Right kidney (tissue), 1 donor: Measurements from ENCODE around the gene ENOX1.

Source experiments
- DNase-seq: peaks from one replicate; pipeline ENCODE4 v3.0.0-alpha.2; 2016

The ENOX1 gene

GRCh38 chr13:43744261-43745031 is 42.3 kb downstream of the ENOX1 start:
- DNase-seq, result no peak

- no peak for DNase-seq
These were observed 43.9 kb downstream of the ENOX1 start for GRCh38 chr13:43742911-43743310.

GRCh38 chr13:43737392-43737923 is 49.3 kb downstream of the ENOX1 start:
- no peak for DNase-seq

- DNase-seq, result no peak
These were observed 54.0 kb downstream of the ENOX1 start for GRCh38 chr13:43732726-43733125.

GRCh38 chr13:43731296-43731695 is 55.5 kb downstream of the ENOX1 start:
- no peak for DNase-seq

- no peak for DNase-seq
These were observed 56.1 kb downstream of the ENOX1 start for GRCh38 chr13:43730642-43731041.

GRCh38 chr13:43728421-43728820 is 58.4 kb downstream of the ENOX1 start:
- DNase-seq, result no peak

GRCh38 chr13:43727856-43728255 is 58.9 kb downstream of the ENOX1 start:
- DNase-seq, result no peak

- DNase-seq, result no peak
These were observed 61.3 kb downstream of the ENOX1 start for GRCh38 chr13:43725460-43725859.

- DNase-seq, result no peak
These were observed 65.9 kb downstream of the ENOX1 start for GRCh38 chr13:43720780-43721397.

- no peak for DNase-seq
These were observed 88.0 kb downstream of the ENOX1 start for GRCh38 chr13:43698758-43699157.

- no peak for DNase-seq
These were observed 88.8 kb downstream of the ENOX1 start for GRCh38 chr13:43698009-43698408.

GRCh38 chr13:43697323-43697722 is 89.4 kb downstream of the ENOX1 start:
- DNase-seq, result no peak

- no peak for DNase-seq
These were observed 92.6 kb downstream of the ENOX1 start for GRCh38 chr13:43694146-43694664.

GRCh38 chr13:43693639-43694038 is 93.1 kb downstream of the ENOX1 start:
- no peak for DNase-seq

- DNase-seq, result no peak
These were observed 98.4 kb downstream of the ENOX1 start for GRCh38 chr13:43688227-43688907.

- no peak for DNase-seq
These were observed 99.7 kb downstream of the ENOX1 start for GRCh38 chr13:43687038-43687437.

- DNase-seq, result no peak
These were observed 100.2 kb downstream of the ENOX1 start for GRCh38 chr13:43686557-43686956.

GRCh38 chr13:43684963-43685725 is 101.6 kb downstream of the ENOX1 start:
- no peak for DNase-seq

GRCh38 chr13:43682701-43683100 is 104.1 kb downstream of the ENOX1 start:
- DNase-seq, result no peak

GRCh38 chr13:43676320-43676719 is 110.5 kb downstream of the ENOX1 start:
- DNase-seq, result no peak

- DNase-seq, result no peak
These were observed 111.2 kb downstream of the ENOX1 start for GRCh38 chr13:43675577-43675976.
